GM19328 (cell line): Measurements from ENCODE around the gene CEP162.
A peak's percentile ranks its signal among the peaks of the same experiment; 100 is the strongest.
"Not testable (repeated sequence)": the region's sequence is repeated elsewhere in the genome, so short reads cannot be mapped to it uniquely, and the experiment has no call there.

ENCODE experiments used
- ATAC-seq: cut with Tn5 transposase; IDR thresholded peaks from one replicate; pipeline ENCODE4 v1.9.1; 2021; ENCODE audit warnings: mild to moderate bottlenecking, moderate library complexity; ENCODE audit not compliant: unreplicated experiment

CEP162 gene

GRCh38 chr6:84227434-84228197 is at the start of gene CEP162:
CEP162 (minus strand) TSS chr6:84227643; CDS start chr6:84226393, 1,250 bp downstream.
- ATAC-seq: peak; percentile 97

DNA sequence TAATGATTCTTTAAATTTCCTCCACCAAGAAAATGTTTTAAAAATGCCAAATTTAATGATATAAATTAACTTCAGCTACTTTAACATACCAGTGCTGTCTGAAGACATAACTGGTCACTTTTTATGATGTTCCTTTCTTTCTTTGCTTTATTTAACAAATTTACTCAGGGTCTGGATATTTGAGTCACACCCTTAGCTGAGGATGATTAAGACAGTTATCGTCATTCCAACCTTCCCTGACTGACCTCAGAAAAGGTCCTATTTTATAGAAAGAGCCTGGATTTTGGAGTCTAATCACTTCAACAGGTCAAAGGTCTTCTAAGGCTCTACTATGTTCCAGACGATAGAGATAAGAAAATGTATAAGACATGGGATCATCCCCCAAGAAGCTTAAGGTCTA is 47.4 kb upstream of the CEP162 start:
- ATAC-seq: no peak

DNA sequence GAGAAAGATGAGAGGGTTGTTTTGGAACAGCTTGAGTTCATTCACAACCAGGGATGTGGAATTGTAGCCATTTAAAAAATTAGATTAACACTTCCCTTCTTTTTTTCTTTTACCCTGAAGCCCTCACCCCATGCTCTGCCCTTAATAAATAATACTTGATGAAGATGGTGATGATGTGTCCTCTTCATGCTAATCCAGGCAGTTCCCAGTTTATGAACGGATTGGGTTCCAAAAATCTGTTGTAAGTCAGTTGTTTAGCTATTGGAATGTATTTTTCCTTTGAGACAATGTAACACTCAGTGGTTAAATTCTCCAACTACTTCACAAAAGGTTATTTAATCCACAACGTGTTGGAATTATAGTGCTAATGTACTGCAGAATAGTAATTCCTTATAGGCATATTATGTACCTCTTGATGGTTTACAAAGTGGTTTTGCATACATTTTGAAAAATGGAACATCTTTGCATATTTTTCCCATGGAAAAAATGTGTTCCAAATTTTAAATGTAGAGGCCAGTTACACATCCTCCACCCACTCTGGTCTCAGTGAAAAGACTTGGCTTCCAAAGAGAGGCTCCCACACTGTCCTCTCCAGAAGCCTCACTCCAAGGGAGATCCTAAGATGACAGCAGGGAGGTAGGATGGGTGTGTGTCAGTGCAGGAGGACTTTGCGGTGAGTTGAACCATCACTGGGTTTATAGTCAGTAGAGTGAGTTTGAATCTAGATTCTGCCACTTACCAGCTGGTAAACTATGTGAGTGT is 45.8 kb upstream of the CEP162 start:
- no peak for ATAC-seq

DNA sequence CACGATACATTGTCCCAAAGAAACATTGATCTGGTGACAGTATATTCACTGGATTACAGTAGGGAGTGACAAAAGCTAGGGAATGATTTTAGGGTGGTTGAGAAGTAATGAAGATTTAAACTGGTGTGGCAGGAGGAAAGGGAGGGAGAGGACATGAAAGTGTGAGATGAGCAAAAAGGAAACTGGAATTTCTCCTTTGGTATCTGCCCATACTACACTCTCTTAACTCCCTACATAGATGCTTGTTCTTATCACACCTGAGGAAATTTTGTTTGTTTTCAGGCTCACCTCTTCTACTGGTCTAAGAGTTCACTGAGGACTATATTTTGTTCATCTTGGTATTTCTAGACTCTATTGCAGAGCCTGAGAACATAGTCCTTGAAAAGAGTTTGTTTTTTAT is 44.9 kb upstream of the CEP162 start:
- ATAC-seq: no peak

- no peak for ATAC-seq
These were observed 43.7 kb upstream of the CEP162 start for GRCh38 chr6:84271061-84271716.

DNA sequence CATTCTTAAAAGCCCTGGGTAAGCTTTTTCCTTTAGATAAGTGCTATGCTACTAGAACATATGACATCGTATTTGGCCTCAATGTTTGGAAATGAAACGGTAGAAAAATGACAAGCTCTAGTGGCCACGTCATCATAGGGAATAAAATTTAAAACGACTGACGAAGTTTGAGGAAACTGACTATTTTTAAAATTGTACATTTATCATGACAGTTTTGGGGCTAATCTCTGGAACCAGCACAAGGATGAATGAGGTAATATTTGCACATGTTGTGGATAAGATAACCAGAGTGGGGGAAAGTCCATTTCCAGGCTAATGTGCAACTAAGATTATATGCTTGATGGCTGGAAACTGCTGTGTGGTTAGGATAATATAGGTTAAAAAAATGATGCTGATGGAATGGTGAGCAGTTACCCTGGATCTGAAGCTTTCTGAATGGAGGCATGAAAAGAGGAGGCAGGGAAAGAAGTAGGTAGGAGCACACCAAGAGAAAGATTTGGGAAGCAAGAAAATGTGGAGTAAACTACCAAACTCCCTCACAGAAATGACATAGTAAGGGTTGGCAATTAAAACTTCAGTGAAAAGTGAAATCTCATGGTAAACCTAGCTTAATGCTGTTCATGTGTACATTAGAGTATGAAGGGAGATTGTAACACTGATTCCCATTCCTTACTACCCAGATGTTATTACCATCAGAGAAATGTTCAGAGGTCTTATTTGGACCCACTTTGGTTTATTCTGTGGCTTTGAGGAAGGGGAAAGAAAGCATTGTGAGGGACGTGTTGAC is 42.7 kb upstream of the CEP162 start:
- ATAC-seq: no peak

- ATAC-seq: no peak
These were observed 41.3 kb upstream of the CEP162 start for GRCh38 chr6:84268781-84269180.

- ATAC-seq: no peak
These were observed 36.1 kb upstream of the CEP162 start for GRCh38 chr6:84263557-84263956.

DNA sequence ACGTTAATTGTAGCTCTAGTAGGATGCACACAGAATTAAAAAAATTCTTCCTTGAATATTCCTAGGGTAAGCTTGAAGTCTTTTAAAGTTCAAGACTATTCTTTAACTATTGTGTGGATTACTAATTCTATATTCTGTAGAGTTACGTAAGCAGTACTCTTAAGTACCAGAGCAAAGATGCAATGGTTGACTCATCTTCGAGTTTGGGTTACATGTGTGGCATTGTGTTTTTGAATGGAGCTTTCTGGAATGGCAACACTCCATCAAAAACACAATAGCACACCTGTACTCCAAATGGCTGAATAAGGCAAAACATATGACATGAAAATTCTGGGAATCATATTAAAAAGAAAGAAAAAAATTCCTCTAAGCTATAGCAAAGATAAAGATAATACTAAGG is 33.5 kb upstream of the CEP162 start:
- ATAC-seq: no peak

- ATAC-seq: no peak
These were observed 32.8 kb upstream of the CEP162 start for GRCh38 chr6:84260196-84260595.

- no peak for ATAC-seq
These were observed 31.4 kb upstream of the CEP162 start for GRCh38 chr6:84258866-84259265.

DNA sequence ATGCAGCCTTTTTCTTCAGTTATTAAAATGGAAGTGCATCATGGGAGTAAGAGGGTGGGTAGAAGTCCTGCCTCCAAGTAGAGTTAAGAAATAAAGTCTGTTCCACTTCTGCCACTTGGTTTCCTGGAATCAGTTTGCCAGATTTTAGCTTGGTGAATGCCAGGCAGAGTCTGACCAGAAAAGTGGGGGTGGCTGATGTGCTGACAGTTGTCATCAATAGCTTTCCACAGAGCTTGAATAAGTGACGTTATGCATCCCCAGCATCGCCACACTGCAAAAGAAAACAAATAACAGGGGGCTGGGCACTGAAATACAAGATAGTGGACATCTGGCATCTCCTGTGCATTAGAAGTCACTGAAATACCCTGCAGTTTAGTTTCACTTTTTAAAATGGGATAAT is 30.8 kb upstream of the CEP162 start:
- no peak for ATAC-seq

DNA sequence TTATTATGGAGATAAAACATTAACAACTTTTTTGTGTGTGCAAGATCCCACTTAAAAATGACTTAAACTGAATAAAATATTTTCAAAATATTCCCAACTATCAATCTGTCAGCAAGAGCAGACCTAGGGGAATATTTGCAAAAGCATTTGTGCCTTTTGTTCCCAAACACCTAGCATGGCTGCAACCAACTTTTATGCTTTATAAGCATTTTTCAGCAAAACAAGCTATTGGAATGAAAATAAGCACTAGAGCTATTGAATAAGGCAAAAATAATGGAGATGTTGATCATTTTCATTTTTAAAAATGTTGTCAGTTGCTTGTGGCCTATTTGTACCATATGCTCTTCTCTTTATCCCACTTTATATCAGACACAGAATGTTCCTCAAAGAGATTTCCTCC is 28.2 kb upstream of the CEP162 start:
- no peak for ATAC-seq

DNA sequence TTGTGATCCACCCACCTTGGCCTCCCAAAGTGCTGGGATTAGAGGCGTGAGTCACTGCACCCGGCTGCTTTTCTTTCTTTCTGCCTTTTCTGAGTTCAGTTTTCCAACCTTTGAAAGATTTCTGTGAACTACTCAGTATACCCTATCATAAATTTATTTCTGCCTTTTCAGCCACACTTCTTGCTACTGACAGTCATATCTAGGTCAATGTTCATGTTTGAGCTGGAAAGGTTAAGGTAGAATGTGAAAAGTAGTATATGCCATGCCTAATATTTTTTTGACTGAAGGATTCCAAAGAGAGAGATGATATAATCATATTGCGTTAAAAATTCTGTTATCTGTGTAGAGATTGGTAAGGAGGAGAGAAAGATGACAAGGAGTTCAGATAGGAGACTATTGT is 25.9 kb upstream of the CEP162 start:
- ATAC-seq: no peak

- no peak for ATAC-seq
These were observed 24.6 kb upstream of the CEP162 start for GRCh38 chr6:84251891-84252539.

- no peak for ATAC-seq
These were observed 22.3 kb upstream of the CEP162 start for GRCh38 chr6:84249724-84250123.

DNA sequence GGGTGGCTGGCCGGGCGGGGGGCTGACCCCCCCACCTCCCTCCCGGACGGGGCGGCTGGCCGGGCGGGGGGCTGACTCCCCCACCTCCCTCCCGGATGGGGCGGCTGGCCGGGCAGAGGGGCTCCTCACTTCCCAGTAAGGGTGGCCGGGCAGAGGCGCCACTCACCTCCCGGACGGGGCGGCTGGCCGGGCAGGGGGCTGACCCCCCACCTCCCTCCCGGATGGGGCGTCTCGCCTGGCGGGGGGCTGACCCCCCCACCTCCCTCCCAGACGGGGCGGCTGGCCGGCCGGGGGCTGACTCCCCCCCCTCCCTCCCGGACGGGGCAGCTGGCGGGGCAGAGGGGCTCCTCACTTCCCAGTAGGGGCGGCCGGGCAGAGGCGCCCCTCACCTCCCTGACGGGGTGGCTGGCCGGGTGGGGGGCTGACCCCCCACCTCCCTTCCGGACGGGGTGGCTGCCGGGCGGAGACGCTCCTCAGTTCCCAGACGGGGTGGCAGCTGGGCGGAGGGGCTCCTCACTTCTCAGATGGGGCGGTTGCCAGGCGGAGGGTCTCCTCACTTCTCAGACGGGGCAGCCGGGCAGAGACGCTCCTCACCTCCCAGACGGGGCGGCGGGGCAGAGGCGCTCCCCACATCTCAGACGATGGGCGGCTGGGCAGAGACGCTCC is 17.1 kb upstream of the CEP162 start:
- ATAC-seq: not testable (repeated sequence)

GRCh38 chr6:84243240-84243639 is 15.8 kb upstream of the CEP162 start:
- ATAC-seq: no peak

- no peak for ATAC-seq
These were observed 14.8 kb upstream of the CEP162 start for GRCh38 chr6:84242265-84242664.

DNA sequence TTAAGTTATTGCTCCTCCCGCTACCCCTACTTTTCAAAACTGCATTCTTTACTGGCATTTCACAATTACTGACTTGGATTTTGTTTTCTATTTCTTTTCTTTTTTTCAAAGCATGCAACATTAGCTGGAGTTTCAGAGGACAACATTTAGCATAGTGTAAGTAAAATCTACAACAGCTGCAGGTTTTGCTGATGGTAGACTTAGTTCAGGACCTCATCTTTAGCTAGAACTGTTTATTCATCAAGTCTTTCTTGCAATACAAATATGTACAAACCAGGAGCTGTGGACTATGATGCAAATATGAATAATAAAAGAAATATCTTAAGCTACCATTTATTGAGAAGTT is 728 bp upstream of the CEP162 start:
- ATAC-seq: peak; percentile 0
